ENCODE data around the gene NUDT4.

DNA sequence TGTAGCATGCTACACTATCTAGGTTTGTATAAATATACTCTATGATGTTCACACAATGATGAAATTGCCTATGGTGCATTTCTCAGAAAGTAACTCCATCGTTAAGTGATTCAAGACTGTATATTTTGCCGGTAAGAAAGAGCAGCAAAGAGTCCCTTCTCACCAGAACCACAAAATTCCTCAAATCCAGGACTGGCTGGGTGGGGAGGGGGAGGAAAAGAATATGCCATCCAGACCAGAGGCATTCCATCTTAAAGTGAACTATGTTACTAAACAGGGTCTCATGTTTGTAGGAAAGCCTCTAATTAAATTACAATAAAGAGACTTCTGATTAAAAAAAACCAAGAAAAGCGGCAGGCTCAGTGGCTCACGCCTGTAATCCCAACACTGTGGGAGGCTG lies 52.6 kb downstream of the NUDT4 start:
- TF ChIP-seq EZH2phosphoT487 (IDR thresholded peaks at IDR 0.05; ENCODE audit: borderline replicate concordance, low read depth) (no peak), EP300 (IDR thresholded peaks at IDR 0.05; ENCODE audit: borderline replicate concordance in 1 of 2, low read depth in 1 of 2, low read length in 1 of 2) (no peak)
- TF ChIP-seq, protein P1, sequence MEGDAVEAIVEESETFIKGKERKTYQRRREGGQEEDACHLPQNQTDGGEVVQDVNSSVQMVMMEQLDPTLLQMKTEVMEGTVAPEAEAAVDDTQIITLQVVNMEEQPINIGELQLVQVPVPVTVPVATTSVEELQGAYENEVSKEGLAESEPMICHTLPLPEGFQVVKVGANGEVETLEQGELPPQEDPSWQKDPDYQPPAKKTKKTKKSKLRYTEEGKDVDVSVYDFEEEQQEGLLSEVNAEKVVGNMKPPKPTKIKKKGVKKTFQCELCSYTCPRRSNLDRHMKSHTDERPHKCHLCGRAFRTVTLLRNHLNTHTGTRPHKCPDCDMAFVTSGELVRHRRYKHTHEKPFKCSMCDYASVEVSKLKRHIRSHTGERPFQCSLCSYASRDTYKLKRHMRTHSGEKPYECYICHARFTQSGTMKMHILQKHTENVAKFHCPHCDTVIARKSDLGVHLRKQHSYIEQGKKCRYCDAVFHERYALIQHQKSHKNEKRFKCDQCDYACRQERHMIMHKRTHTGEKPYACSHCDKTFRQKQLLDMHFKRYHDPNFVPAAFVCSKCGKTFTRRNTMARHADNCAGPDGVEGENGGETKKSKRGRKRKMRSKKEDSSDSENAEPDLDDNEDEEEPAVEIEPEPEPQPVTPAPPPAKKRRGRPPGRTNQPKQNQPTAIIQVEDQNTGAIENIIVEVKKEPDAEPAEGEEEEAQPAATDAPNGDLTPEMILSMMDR (IDR thresholded peaks at IDR 0.05): no peak

All from SK-N-SH (cell line).